WTC11 (cell line): Measurements from ENCODE around the gene ARSB. TPM values are rescaled to one million over a fixed set of nuclear protein-coding genes. Genes with fewer than 3 reads are reported as not detected.

ENCODE experiments used
- ATAC-seq: fragments of 200-7000 bp; cut with Tn5 transposase; 2 replicates; pipeline ENCODE4 v1.10.0; 2021; ENCODE audit warnings: mild to moderate bottlenecking, moderate library complexity
- CTCF ChIA-PET: fragments of 300-600 bp; sonication (Branson Sonifier 250); formaldehyde crosslinking; loops from one replicate; lab custom pipeline; 2021; ENCODE audit warnings: antibody characterized with exemption; lab: Charles Lee
- POLR2A ChIA-PET: fragments of 350-600 bp; sonication (Branson Sonifier 250); formaldehyde crosslinking; loops from one replicate; lab custom pipeline; 2021; ENCODE audit warnings: antibody characterized with exemption; lab: Charles Lee
- DNase-seq: peaks from one replicate; pipeline ENCODE4 v3.0.0; 2021; ENCODE audit warnings: low spot score
- H3K27ac Mint-ChIP-seq: 2 replicates; pipeline ENCODE4 v1.8.0; 2021; ENCODE audit warnings: mixed read lengths
- H3K27me3 Mint-ChIP-seq: 2 replicates; pipeline ENCODE4 v1.8.0; 2021; ENCODE audit warnings: low read depth, mild to moderate bottlenecking, moderate library complexity, mixed read lengths
- H3K36me3 Mint-ChIP-seq: 2 replicates; pipeline ENCODE4 v1.8.0; 2021; ENCODE audit warnings: mixed read lengths
- H3K4me1 Mint-ChIP-seq: 2 replicates; pipeline ENCODE4 v1.8.0; 2022; ENCODE audit warnings: mixed read lengths
- H3K4me3 Mint-ChIP-seq: 2 replicates; pipeline ENCODE4 v1.8.0; 2021; ENCODE audit warnings: mild to moderate bottlenecking, moderate library complexity, mixed read lengths
- H3K9me3 Mint-ChIP-seq: 2 replicates; pipeline ENCODE4 v1.8.0; 2021; ENCODE audit warnings: mixed read lengths
- CREB1 ChIP-seq: sonication (generic); formaldehyde crosslinking; IDR thresholded peaks from 2 replicates; pipeline ENCODE4 v1.8.0; 2023; ENCODE audit warnings: mild to moderate bottlenecking, missing genetic modification reagents
- EMX1 ChIP-seq: fragments of 250-450 bp; sonication (Bioruptor Pico); IDR thresholded peaks from 2 replicates; pipeline ENCODE4 v1.8.0; 2021; ENCODE audit warnings: mild to moderate bottlenecking
- KAT7 ChIP-seq: sonication (generic); formaldehyde crosslinking; IDR thresholded peaks from 2 replicates; pipeline ENCODE4 v1.8.1; 2023; ENCODE audit warnings: missing genetic modification reagents, mild to moderate bottlenecking, borderline replicate concordance
- NFYB ChIP-seq: sonication (generic); formaldehyde crosslinking; conservative IDR thresholded peaks from 2 replicates; pipeline ENCODE4 v1.8.0; 2022; ENCODE audit warnings: low read depth, missing genetic modification reagents
- SP1 ChIP-seq: sonication (generic); formaldehyde crosslinking; conservative IDR thresholded peaks from 2 replicates; pipeline ENCODE4 v1.8.1; 2022; ENCODE audit warnings: missing genetic modification reagents
- ZNF121 ChIP-seq: sonication (generic); formaldehyde crosslinking; IDR thresholded peaks from 2 replicates; pipeline ENCODE4 v1.8.0; 2023; ENCODE audit warnings: missing genetic modification reagents
- ZNF232 ChIP-seq: sonication (generic); formaldehyde crosslinking; IDR thresholded peaks from 2 replicates; pipeline ENCODE4 v1.8.0; 2022; ENCODE audit warnings: mild to moderate bottlenecking, missing genetic modification reagents
- total RNA-seq: library from RNA; stranded (reverse); gene quantifications from 3 replicates; pipeline ENCODE4 v1.2.3, GENCODE V29; 2021
- TF ChIP-seq, protein P1 (sequence below): fragments of 250-450 bp; sonication (Bioruptor Pico); conservative IDR thresholded peaks from 2 replicates; pipeline ENCODE4 v1.9.0; 2021; ENCODE audit warnings: mild to moderate bottlenecking
- TF ChIP-seq, protein P2 (sequence below): sonication (generic); formaldehyde crosslinking; conservative IDR thresholded peaks from 2 replicates; pipeline ENCODE4 v1.8.1; 2022; ENCODE audit warnings: mild to moderate bottlenecking, missing genetic modification reagents
- TF ChIP-seq, protein P3 (sequence below): sonication (generic); formaldehyde crosslinking; IDR thresholded peaks from 2 replicates; pipeline ENCODE4 v1.8.0; 2022; ENCODE audit warnings: mild to moderate bottlenecking, missing genetic modification reagents
- TF ChIP-seq, protein P4 (sequence below): sonication (generic); formaldehyde crosslinking; IDR thresholded peaks from 2 replicates; pipeline ENCODE4 v1.8.1; 2023; ENCODE audit warnings: mild to moderate bottlenecking, missing genetic modification reagents, borderline replicate concordance
- TF ChIP-seq, protein P5 (sequence below): sonication (generic); formaldehyde crosslinking; IDR thresholded peaks from 2 replicates; pipeline ENCODE4 v1.8.1; 2023; ENCODE audit warnings: mild to moderate bottlenecking, missing genetic modification reagents, moderate library complexity
- TF ChIP-seq, protein P6 (sequence below): sonication (generic); formaldehyde crosslinking; IDR thresholded peaks from 2 replicates; pipeline ENCODE4 v1.8.1; 2022; ENCODE audit warnings: missing genetic modification reagents, borderline replicate concordance
- TF ChIP-seq, protein P7 (sequence below): sonication (generic); formaldehyde crosslinking; IDR thresholded peaks from 2 replicates; pipeline ENCODE4 v1.8.1; 2023; ENCODE audit warnings: mild to moderate bottlenecking, missing genetic modification reagents
- TF ChIP-seq, protein P8 (sequence below): fragments of 200-600 bp; IDR thresholded peaks from 2 replicates; pipeline ENCODE4 v1.8.0; 2022; ENCODE audit warnings: antibody characterized with exemption
- TF ChIP-seq, protein P9 (sequence below): sonication (generic); formaldehyde crosslinking; IDR thresholded peaks from 2 replicates; pipeline ENCODE4 v1.8.1; 2023; ENCODE audit warnings: mild to moderate bottlenecking, missing genetic modification reagents

The ARSB gene
- total RNA-seq, 1 experiment from 2014 or later = 9.7 TPM

DNA sequence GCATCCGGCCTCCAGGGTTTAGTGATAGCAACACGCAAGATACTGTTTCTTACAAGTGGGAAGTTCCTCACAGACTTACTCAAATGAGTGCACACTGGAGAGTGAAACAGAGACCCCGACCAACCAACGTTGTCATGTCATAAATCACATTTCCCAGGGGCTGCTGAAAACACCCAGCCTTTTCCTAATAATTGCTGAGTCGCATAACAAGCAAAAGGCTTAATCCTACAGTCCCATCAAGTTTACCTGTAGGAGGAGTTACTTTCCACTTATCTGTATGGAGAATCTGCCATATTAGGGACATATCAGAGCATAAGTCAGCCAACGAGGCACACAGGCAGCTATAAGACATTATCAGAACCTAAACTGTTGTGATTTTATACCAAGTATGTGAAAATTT is 180.1 kb downstream of the ARSB start (continued):
- TF ChIP-seq, protein P1, sequence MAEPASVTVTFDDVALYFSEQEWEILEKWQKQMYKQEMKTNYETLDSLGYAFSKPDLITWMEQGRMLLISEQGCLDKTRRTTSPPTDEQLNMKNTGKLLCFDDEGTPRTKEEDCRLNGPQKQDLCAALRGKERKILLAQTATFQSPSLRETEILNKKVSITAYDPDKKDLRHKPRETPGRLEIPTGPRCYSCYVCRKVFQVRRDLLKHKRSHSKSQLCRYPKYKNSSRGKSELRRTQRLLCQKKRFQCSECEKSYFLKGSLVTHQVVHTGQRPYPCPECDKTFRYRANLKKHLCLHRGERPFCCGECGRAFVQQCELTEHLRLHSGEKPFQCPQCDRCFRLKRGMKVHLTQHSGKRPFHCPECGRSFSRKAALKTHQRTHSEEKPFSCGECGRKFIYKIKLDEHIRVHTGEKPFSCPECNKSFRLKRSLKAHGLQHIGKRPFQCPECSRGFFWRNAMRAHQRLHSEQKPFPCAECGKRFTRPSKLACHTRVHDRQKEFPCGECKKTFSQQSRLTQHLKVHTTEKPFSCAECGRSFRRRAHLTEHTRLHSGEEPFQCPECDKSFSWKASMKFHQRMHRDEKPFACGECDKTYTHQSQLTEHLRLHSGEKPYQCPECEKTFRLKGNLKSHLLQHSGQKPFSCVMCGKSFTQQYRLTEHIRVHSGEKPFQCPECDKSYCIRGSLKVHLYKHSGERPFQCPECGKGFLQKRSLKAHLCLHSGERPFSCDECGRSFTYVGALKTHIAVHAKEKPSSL (CRISPR knock-in tag) = no peak
- TF ChIP-seq EMX1 (CRISPR knock-in tag) = no peak
- TF ChIP-seq, protein P2, sequence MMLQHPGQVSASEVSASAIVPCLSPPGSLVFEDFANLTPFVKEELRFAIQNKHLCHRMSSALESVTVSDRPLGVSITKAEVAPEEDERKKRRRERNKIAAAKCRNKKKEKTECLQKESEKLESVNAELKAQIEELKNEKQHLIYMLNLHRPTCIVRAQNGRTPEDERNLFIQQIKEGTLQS (CRISPR knock-in tag) = no peak
- TF ChIP-seq, protein P3, sequence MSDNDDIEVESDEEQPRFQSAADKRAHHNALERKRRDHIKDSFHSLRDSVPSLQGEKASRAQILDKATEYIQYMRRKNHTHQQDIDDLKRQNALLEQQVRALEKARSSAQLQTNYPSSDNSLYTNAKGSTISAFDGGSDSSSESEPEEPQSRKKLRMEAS (CRISPR knock-in tag) = no peak
- TF ChIP-seq, protein P4, sequence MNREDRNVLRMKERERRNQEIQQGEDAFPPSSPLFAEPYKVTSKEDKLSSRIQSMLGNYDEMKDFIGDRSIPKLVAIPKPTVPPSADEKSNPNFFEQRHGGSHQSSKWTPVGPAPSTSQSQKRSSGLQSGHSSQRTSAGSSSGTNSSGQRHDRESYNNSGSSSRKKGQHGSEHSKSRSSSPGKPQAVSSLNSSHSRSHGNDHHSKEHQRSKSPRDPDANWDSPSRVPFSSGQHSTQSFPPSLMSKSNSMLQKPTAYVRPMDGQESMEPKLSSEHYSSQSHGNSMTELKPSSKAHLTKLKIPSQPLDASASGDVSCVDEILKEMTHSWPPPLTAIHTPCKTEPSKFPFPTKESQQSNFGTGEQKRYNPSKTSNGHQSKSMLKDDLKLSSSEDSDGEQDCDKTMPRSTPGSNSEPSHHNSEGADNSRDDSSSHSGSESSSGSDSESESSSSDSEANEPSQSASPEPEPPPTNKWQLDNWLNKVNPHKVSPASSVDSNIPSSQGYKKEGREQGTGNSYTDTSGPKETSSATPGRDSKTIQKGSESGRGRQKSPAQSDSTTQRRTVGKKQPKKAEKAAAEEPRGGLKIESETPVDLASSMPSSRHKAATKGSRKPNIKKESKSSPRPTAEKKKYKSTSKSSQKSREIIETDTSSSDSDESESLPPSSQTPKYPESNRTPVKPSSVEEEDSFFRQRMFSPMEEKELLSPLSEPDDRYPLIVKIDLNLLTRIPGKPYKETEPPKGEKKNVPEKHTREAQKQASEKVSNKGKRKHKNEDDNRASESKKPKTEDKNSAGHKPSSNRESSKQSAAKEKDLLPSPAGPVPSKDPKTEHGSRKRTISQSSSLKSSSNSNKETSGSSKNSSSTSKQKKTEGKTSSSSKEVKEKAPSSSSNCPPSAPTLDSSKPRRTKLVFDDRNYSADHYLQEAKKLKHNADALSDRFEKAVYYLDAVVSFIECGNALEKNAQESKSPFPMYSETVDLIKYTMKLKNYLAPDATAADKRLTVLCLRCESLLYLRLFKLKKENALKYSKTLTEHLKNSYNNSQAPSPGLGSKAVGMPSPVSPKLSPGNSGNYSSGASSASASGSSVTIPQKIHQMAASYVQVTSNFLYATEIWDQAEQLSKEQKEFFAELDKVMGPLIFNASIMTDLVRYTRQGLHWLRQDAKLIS (CRISPR knock-in tag) = no peak

DNA sequence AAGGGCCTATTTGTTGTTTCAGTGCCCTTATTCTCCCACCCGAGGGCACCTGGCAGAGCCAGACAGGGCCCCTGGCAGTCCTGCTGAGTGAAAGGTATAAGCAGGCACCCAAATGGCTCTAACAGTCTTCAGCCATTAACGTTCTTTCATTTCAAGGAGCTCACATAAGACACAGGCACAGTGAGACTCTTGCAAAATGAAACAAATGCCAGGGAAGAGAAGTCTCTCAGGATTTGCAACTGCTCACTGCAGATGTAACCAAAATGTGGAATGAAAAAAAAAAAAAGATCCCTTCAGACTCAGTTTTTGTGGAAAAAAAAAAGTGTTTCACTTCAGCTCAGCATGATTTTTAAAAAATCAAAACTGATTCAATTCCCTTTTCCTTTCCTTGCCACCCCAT is 181.2 kb downstream of the ARSB start:
- Mint-ChIP-seq H3K27ac (no peak overlapping the region), H3K4me3 (no peak overlapping the region), H3K36me3 (peaks cover 14% of the 10 kb centered on the region), H3K9me3 (peaks cover 12% of the 10 kb centered on the region), H3K27me3 (no peaks in the 10 kb centered on the region), H3K4me1 (no peaks in the 10 kb centered on the region)
- DNase-seq (no peak), ATAC-seq (no peak)
- CTCF ChIA-PET = interaction anchor here (0.8 to 1.7 kb wide), 2 partner anchors 16 to 44 kb away, joined by 3 to 4 read pairs; no protein-coding TSS in a partner anchor
- TF ChIP-seq, protein P5, sequence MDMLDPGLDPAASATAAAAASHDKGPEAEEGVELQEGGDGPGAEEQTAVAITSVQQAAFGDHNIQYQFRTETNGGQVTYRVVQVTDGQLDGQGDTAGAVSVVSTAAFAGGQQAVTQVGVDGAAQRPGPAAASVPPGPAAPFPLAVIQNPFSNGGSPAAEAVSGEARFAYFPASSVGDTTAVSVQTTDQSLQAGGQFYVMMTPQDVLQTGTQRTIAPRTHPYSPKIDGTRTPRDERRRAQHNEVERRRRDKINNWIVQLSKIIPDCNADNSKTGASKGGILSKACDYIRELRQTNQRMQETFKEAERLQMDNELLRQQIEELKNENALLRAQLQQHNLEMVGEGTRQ (CRISPR knock-in tag) = no peak
- TF ChIP-seq SP1 (CRISPR knock-in tag) (no peak), KAT7 (CRISPR knock-in tag) (no peak), ZNF232 (CRISPR knock-in tag) (no peak), CREB1 (CRISPR knock-in tag) (no peak), ZNF121 (CRISPR knock-in tag) (no peak), EMX1 (CRISPR knock-in tag) (no peak), NFYB (no peak)
- TF ChIP-seq, protein P6, sequence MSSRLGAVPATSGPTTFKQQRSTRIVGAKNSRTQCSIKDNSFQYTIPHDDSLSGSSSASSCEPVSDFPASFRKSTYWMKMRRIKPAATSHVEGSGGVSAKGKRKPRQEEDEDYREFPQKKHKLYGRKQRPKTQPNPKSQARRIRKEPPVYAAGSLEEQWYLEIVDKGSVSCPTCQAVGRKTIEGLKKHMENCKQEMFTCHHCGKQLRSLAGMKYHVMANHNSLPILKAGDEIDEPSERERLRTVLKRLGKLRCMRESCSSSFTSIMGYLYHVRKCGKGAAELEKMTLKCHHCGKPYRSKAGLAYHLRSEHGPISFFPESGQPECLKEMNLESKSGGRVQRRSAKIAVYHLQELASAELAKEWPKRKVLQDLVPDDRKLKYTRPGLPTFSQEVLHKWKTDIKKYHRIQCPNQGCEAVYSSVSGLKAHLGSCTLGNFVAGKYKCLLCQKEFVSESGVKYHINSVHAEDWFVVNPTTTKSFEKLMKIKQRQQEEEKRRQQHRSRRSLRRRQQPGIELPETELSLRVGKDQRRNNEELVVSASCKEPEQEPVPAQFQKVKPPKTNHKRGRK = no peak
- TF ChIP-seq, protein P7, sequence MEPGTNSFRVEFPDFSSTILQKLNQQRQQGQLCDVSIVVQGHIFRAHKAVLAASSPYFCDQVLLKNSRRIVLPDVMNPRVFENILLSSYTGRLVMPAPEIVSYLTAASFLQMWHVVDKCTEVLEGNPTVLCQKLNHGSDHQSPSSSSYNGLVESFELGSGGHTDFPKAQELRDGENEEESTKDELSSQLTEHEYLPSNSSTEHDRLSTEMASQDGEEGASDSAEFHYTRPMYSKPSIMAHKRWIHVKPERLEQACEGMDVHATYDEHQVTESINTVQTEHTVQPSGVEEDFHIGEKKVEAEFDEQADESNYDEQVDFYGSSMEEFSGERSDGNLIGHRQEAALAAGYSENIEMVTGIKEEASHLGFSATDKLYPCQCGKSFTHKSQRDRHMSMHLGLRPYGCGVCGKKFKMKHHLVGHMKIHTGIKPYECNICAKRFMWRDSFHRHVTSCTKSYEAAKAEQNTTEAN (CRISPR knock-in tag) = no peak
- TF ChIP-seq, protein P8, sequence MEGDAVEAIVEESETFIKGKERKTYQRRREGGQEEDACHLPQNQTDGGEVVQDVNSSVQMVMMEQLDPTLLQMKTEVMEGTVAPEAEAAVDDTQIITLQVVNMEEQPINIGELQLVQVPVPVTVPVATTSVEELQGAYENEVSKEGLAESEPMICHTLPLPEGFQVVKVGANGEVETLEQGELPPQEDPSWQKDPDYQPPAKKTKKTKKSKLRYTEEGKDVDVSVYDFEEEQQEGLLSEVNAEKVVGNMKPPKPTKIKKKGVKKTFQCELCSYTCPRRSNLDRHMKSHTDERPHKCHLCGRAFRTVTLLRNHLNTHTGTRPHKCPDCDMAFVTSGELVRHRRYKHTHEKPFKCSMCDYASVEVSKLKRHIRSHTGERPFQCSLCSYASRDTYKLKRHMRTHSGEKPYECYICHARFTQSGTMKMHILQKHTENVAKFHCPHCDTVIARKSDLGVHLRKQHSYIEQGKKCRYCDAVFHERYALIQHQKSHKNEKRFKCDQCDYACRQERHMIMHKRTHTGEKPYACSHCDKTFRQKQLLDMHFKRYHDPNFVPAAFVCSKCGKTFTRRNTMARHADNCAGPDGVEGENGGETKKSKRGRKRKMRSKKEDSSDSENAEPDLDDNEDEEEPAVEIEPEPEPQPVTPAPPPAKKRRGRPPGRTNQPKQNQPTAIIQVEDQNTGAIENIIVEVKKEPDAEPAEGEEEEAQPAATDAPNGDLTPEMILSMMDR = no peak
- TF ChIP-seq, protein P9, sequence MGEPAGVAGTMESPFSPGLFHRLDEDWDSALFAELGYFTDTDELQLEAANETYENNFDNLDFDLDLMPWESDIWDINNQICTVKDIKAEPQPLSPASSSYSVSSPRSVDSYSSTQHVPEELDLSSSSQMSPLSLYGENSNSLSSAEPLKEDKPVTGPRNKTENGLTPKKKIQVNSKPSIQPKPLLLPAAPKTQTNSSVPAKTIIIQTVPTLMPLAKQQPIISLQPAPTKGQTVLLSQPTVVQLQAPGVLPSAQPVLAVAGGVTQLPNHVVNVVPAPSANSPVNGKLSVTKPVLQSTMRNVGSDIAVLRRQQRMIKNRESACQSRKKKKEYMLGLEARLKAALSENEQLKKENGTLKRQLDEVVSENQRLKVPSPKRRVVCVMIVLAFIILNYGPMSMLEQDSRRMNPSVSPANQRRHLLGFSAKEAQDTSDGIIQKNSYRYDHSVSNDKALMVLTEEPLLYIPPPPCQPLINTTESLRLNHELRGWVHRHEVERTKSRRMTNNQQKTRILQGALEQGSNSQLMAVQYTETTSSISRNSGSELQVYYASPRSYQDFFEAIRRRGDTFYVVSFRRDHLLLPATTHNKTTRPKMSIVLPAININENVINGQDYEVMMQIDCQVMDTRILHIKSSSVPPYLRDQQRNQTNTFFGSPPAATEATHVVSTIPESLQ (CRISPR knock-in tag) = no peak
- POLR2A ChIA-PET = no interaction called here
